ENCODE results near the gene LETMD1. TPM values are rescaled to one million over a fixed set of nuclear protein-coding genes. Genes with fewer than 3 reads are reported as not detected.
"Not testable (repeated sequence)": the region's sequence is repeated elsewhere in the genome, so short reads cannot be mapped to it uniquely, and the experiment has no call there.

LETMD1 gene
- total RNA-seq, 6 experiments from 2014 or later, result 22.1 to 35.6 (median 30.4) TPM

GRCh38 chr12:51009056-51009440 is 39.1 kb upstream of the LETMD1 start:
- WGBS (ENCODE audit: insufficient coverage, low coverage, low lambda C conversion rate, missing lambda C conversion rate), result 55% methylated on average over 8 of the region's 8 CpGs
- no peak overlapping the region for H3K4me3 ChIP-seq
- no peak for TF ChIP-seq CTCF (IDR thresholded peaks at IDR 0.05)
- TF ChIP-seq POLR2A (IDR thresholded peaks at IDR 0.05), result peak; percentile 38
- no peaks in the 10 kb centered on the region for H3K9me3 ChIP-seq
- ATAC-seq, result peak; percentile 69 to 94 (median 86)
- H3K27me3 ChIP-seq, result no peaks in the 10 kb centered on the region
- intact Hi-C loops (cut with DNase I), result no loop called here
- peak overlapping the region in 1 of 3 donors; percentile 47 for H3K27ac ChIP-seq
- peaks cover 0 to 23% (median 4%) of the 10 kb centered on the region in 4 donors for H3K36me3 ChIP-seq
- H3K4me1 ChIP-seq, result no peaks in the 10 kb centered on the region
- DNase-seq, result peak; percentile 60 to 72 (median 66)

GRCh38 chr12:51011955-51012354 is 36.2 kb upstream of the LETMD1 start:
- no peak for TF ChIP-seq POLR2A (IDR thresholded peaks at IDR 0.05)
- TF ChIP-seq CTCF (IDR thresholded peaks at IDR 0.05), result no peak
- peaks cover 0 to 7% (median 2%) of the 10 kb centered on the region in 4 donors for H3K36me3 ChIP-seq
- no peaks in the 10 kb centered on the region for H3K4me1 ChIP-seq
- H3K27me3 ChIP-seq, result no peaks in the 10 kb centered on the region
- WGBS (ENCODE audit: insufficient coverage, low coverage, low lambda C conversion rate, missing lambda C conversion rate), result 88% methylated on average over 4 of the region's 4 CpGs
- no peak for ATAC-seq
- no peak overlapping the region for H3K4me3 ChIP-seq
- intact Hi-C loops (cut with DNase I), result no loop called here
- no peak for DNase-seq
- H3K9me3 ChIP-seq, result no peaks in the 10 kb centered on the region
- H3K27ac ChIP-seq, result no peak overlapping the region

- H3K4me1 ChIP-seq, result peaks cover 0 to 4% (median 0%) of the 10 kb centered on the region in 4 donors
- H3K27ac ChIP-seq, result no peak overlapping the region
- intact Hi-C loops (cut with DNase I), result no loop called here
- TF ChIP-seq CTCF (IDR thresholded peaks at IDR 0.05) (no peak), POLR2A (IDR thresholded peaks at IDR 0.05) (no peak)
- H3K4me3 ChIP-seq, result no peak overlapping the region
- 69% methylated on average over 5 of the region's 5 CpGs for WGBS (ENCODE audit: insufficient coverage, low coverage, low lambda C conversion rate, missing lambda C conversion rate)
- DNase-seq (no peak), ATAC-seq (no peak)
- H3K9me3 ChIP-seq, result no peaks in the 10 kb centered on the region
- peaks cover 0 to 3% (median 2%) of the 10 kb centered on the region in 4 donors for H3K36me3 ChIP-seq
- no peaks in the 10 kb centered on the region for H3K27me3 ChIP-seq
Observed at GRCh38 chr12:51012570-51013236, 35.4 kb upstream of the LETMD1 start.

GRCh38 chr12:51013441-51013840 is 34.7 kb upstream of the LETMD1 start:
- H3K27ac ChIP-seq, result no peak overlapping the region
- H3K9me3 ChIP-seq, result no peaks in the 10 kb centered on the region
- no peaks in the 10 kb centered on the region for H3K36me3 ChIP-seq
- H3K4me3 ChIP-seq, result no peak overlapping the region
- ATAC-seq (no peak), DNase-seq (no peak)
- no peaks in the 10 kb centered on the region for H3K27me3 ChIP-seq
- intact Hi-C loops (cut with DNase I), result no loop called here
- TF ChIP-seq CTCF (IDR thresholded peaks at IDR 0.05) (no peak), POLR2A (IDR thresholded peaks at IDR 0.05) (no peak)
- H3K4me1 ChIP-seq, result peaks cover 0 to 4% (median 0%) of the 10 kb centered on the region in 4 donors
- WGBS (ENCODE audit: insufficient coverage, low coverage, low lambda C conversion rate, missing lambda C conversion rate), result 89% methylated on average over 7 of the region's 7 CpGs

- H3K27ac ChIP-seq; H3K36me3 ChIP-seq; DNase-seq; ATAC-seq; intact Hi-C loops (cut with DNase I); H3K27me3 ChIP-seq; H3K9me3 ChIP-seq; H3K4me1 ChIP-seq; H3K4me3 ChIP-seq: not testable (repeated sequence)
- WGBS (ENCODE audit: insufficient coverage, low coverage, low lambda C conversion rate, missing lambda C conversion rate), result 78% methylated on average over 8 of the region's 9 CpGs
Observed at GRCh38 chr12:51014467-51014866, 33.7 kb upstream of the LETMD1 start.

All from right lobe of liver (tissue), 6 donors.